WTC11 (cell line): Measurements from ENCODE around the gene CFI.

ENCODE experiments used
- AR ChIP-seq: fragments of 250-450 bp; sonication (Bioruptor Pico); IDR thresholded peaks from 2 replicates; pipeline ENCODE4 v1.9.0; 2021; ENCODE audit warnings: mild to moderate bottlenecking
- CBFB ChIP-seq: sonication (generic); formaldehyde crosslinking; IDR thresholded peaks from 2 replicates; pipeline ENCODE4 v1.8.1; 2022; ENCODE audit warnings: mild to moderate bottlenecking, low read depth, missing genetic modification reagents
- CTCF ChIP-seq: fragments of 200-600 bp; IDR thresholded peaks from 2 replicates; pipeline ENCODE4 v1.8.0; 2022; ENCODE audit warnings: antibody characterized with exemption
- E2F1 ChIP-seq: sonication (generic); formaldehyde crosslinking; IDR thresholded peaks from 2 replicates; pipeline ENCODE4 v1.8.0; 2022; ENCODE audit warnings: mild to moderate bottlenecking, missing genetic modification reagents
- E2F4 ChIP-seq: sonication (generic); formaldehyde crosslinking; IDR thresholded peaks from 2 replicates; pipeline ENCODE4 v1.8.1; 2022; ENCODE audit warnings: low read depth, mild to moderate bottlenecking, moderate library complexity, missing genetic modification reagents, borderline replicate concordance
- IRF2 ChIP-seq: sonication (generic); formaldehyde crosslinking; IDR thresholded peaks from 2 replicates; pipeline ENCODE4 v1.8.0; 2022; ENCODE audit warnings: low read depth, missing genetic modification reagents, borderline replicate concordance
- KAT7 ChIP-seq: sonication (generic); formaldehyde crosslinking; IDR thresholded peaks from 2 replicates; pipeline ENCODE4 v1.8.1; 2023; ENCODE audit warnings: missing genetic modification reagents, mild to moderate bottlenecking, borderline replicate concordance
- MAX ChIP-seq: sonication (generic); formaldehyde crosslinking; IDR thresholded peaks from 2 replicates; pipeline ENCODE4 v1.8.0; 2022; ENCODE audit warnings: mild to moderate bottlenecking, missing genetic modification reagents
- SP1 ChIP-seq: sonication (generic); formaldehyde crosslinking; conservative IDR thresholded peaks from 2 replicates; pipeline ENCODE4 v1.8.1; 2022; ENCODE audit warnings: missing genetic modification reagents
- TCF7 ChIP-seq: sonication (generic); formaldehyde crosslinking; IDR thresholded peaks from 2 replicates; pipeline ENCODE4 v1.8.0; 2022; ENCODE audit warnings: mild to moderate bottlenecking, low read depth, missing genetic modification reagents, moderate library complexity
- USF1 ChIP-seq: sonication (generic); formaldehyde crosslinking; IDR thresholded peaks from 2 replicates; pipeline ENCODE4 v1.8.0; 2022; ENCODE audit warnings: mild to moderate bottlenecking, missing genetic modification reagents
- ZMAT4 ChIP-seq: fragments of 250-450 bp; sonication (Bioruptor Pico); IDR thresholded peaks from 2 replicates; pipeline ENCODE4 v1.9.0; 2021; ENCODE audit warnings: mild to moderate bottlenecking
- ZNF425 ChIP-seq: fragments of 250-450 bp; sonication (Bioruptor Pico); conservative IDR thresholded peaks from 2 replicates; pipeline ENCODE4 v1.9.0; 2021; ENCODE audit warnings: mild to moderate bottlenecking

GRCh38 chr4:109826719-109827118, 24.9 kb upstream of the CFI start:
- no peak for TF ChIP-seq ZNF425 (CRISPR knock-in tag)
- no peak for TF ChIP-seq USF1 (CRISPR knock-in tag)
- TF ChIP-seq KAT7 (CRISPR knock-in tag) = no peak
- TF ChIP-seq CTCF = no peak; the same call in 1 of the 2 replicates
- TF ChIP-seq SP1 (CRISPR knock-in tag) = no peak
- no peak for TF ChIP-seq E2F4 (CRISPR knock-in tag)
- no peak for TF ChIP-seq IRF2 (CRISPR knock-in tag)
- TF ChIP-seq AR (CRISPR knock-in tag) = no peak
- no peak for TF ChIP-seq CBFB (CRISPR knock-in tag)
- TF ChIP-seq ZMAT4 = no peak
- no peak for TF ChIP-seq TCF7 (CRISPR knock-in tag)
- TF ChIP-seq E2F1 (CRISPR knock-in tag) = no peak
- TF ChIP-seq MAX = no peak
